GM19238 (cell line): Measurements from ENCODE around the gene DLEU7.
A peak's percentile ranks its signal among the peaks of the same experiment; 100 is the strongest.

Experiments used
- DNase-seq: peaks from one replicate; pipeline ENCODE4 v3.0.0; 2011; ENCODE audit warnings: low spot score; ENCODE audit not compliant: insufficient read length

The DLEU7 gene

GRCh38 chr13:50844084-50844875 lies 788 bp upstream of the DLEU7 start:
- DNase-seq = no peak

DNA sequence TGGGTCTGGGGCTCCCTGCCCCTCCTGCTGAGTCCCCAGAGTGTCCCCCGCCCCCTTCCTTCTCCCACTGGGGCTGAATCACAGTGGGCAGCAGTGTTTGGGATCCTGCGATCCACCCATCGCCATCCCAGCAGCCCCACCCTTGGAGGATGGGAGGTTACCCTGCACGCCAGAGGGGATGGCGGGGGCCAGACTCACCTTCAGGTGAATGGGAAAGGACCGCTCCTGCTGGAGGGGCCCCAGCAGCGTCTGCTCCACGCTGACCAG lies 569 bp downstream of the DLEU7 start:
- no peak for DNase-seq

DNA sequence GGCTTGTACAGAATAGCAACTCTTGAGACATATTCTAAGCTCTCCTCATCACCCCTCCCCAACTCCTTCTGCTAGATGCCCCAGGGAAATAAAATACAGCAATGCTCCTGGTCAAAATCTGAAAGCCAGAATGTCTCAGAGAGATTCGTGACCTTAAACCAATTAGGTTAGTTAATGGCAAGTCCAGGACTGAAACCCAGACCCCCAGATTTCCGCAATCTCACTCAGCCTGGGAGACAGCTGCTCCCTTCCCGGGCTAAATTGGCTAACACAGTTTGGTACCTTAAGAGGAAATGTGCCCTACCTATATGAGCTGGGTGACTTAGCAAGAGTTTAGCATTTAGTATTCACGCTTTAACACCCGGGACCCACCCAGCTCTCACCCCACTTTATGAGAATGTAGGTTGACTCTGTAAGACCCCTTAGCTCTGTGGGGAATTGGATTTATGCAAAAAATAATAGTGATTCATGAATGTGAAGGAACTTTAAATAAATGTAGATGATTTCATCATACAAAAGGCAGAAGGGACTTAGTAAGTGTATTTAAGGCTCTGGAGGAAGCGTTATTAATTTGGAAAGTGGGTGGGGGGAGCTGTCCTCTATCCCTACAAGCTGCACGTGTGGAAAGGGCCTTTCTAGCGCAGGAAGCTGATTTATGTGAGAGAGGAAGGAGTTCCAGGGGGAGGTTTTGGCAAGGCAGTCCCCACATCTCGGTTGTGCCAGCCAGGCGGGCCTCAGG lies 1.1 kb downstream of the DLEU7 start:
- DNase-seq = no peak

DNA sequence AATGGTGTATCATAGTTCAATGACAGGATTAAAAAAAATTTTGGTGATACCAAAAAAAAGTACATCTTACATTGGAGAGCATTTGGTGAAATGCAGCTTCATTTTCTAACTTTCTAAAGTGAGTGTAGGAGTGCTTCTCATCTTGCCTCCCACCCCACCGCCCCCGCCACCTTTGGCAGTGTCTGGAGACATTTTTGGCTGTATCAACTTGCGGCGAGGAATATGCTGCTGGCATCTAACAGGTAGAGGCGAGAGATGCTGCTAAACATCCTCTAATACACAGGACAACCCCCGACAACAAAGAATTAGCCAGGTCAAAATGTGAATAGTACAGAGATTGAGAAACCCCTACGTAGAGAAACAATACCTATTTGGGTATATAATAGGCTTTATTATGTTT lies 1.7 kb downstream of the DLEU7 start:
- DNase-seq = no peak

GRCh38 chr13:50840284-50840683 lies 3.2 kb downstream of the DLEU7 start:
- no peak for DNase-seq

DNA sequence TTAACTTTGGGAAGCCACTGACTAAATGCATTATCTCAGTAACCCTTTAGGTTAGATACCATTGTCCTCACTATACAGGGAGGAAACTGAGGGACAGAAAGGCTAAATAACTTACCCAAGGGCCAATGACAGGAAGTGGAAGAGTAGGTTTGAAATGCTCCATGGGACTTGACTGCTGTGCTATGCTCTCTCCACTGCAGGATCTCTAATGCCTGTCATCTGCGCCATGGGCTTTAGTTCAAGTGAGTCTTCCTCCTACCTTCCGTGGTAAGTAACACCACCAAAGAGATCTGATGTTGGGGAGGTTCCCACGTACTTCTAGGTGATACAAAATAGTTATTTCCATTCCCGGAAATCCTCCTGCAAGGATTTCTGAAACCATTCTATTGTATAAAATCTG lies 3.7 kb downstream of the DLEU7 start:
- no peak for DNase-seq

GRCh38 chr13:50838701-50839100 lies 4.8 kb downstream of the DLEU7 start:
- DNase-seq = no peak

- no peak for DNase-seq
Observed at GRCh38 chr13:50838031-50838430, 5.5 kb downstream of the DLEU7 start.

GRCh38 chr13:50831512-50831911 lies 12.0 kb downstream of the DLEU7 start:
- DNase-seq = no peak

DNA sequence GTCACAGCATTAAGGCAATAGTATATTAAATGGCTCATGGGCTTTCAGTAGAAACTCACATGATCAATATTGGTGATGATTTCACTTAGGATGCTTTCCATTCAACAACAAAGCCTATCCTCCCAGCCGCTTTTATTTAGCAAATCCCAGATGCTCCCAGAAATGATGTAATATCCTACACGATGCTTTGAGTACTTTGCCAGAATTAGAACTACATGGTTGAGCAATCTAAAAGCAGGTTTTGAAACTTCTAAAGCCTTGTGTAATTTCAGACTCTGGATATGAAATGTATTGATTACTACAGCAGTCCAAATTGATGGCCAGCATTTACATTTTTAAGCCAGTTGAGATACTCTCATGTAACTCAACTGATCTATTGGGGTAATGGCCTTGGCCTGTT lies 13.6 kb downstream of the DLEU7 start:
- DNase-seq = no peak

GRCh38 chr13:50829226-50829625 lies 14.3 kb downstream of the DLEU7 start:
- DNase-seq = no peak

DNA sequence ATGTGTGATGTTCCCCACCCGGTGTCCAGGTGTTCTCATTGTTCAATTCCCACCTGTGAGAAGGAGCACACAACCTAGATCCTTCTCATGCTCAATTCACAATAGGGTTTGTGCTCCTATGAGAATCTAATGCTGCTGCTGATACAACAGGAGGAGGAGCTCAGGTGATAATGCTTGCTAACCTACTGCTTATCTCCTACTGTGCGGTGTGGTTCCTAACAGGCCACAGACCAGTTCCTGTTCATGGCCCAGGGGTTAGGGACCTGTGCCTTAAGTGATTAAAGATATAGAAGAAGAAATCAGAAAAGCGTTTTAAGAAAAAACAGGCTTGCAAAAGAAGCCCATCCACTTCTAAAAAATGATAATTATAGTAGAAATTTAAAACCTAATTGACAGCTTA lies 17.5 kb downstream of the DLEU7 start:
- no peak for DNase-seq

- no peak for DNase-seq
Observed at GRCh38 chr13:50812242-50812641, 31.2 kb downstream of the DLEU7 start.

DNA sequence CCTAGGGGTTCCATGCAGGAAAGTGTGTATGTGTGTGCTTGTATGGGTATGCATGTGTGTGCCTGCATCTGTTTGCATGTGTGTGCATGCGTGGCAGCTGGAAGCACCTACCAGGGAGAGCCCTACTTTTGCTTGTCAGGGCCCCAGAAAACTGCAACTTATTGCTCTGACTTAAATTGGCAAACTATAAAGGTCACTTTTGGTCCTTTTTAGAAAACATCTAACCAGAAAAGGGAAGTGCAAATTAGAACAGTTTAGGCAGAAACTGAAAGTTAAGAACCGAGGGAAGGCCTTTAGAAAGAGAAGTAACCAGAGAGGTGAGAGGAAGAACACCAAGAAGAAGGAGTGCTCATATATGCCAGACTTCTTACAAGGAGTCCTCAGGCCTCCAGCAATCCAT lies 32.5 kb downstream of the DLEU7 start:
- peak; percentile 10 for DNase-seq

DNA sequence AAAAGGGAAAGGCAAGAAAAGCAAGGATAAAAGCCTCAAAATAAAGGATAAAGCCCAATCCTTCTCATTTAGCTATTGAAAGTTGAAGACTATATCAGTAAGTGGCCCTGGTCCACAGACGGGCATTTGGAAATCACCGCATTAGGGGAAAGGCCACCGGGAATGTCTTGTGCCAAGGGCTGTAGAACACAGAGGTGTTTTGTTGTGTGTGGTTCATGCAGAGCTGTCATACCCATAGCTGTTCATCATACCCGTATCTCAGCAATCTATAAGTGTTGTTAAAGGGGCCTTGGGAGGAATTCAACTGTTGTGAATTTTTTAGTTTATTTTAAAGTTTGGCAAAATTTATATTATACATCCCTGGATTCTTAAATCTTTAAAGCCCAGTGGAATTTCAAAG lies 33.0 kb downstream of the DLEU7 start:
- DNase-seq = no peak

DNA sequence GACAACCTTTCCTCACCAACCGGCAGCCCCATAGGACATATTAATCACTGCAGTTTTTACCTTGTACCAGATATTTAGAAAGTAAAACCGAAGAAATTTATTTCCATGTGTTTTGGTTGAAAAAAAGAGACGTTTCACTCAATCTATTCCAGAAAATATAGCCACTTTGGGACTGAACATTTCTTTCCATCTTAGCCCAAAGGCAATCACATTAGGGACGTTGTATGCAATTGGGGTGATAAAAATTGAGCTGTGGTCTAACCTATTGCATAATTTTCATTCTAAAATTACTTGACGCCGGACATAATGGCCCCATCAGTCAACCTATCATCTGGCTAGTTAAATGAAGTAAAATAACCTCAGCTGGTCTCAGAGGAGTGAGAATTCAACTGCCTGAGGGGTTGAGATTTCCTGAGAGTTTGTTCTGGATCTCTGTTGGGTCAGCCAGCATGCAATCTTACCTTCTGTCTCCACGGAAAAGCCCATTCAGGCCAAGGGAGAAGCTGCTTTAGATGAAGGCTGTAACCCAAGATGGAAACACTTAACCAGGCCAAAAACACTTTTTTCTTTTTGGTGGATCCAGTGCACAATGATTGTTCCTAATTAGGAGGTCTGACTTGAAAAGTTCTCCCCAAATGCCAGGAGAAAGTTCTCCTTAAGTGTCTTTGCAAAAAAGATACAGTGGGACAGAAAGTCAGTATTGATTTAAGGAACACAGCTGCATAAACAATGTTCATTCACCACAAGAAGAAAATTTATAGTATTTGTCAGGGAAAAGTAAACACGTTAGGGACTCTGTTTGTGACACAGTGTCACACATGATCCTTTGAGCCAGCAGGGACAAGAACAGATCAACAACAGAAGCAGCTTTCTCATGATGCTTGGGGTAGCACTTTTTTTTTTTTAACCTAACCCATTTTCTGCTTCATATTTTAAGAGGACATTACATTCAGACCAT lies 34.1 kb downstream of the DLEU7 start:
- DNase-seq = no peak

- DNase-seq = no peak
Observed at GRCh38 chr13:50805805-50806204, 37.7 kb downstream of the DLEU7 start.

DNA sequence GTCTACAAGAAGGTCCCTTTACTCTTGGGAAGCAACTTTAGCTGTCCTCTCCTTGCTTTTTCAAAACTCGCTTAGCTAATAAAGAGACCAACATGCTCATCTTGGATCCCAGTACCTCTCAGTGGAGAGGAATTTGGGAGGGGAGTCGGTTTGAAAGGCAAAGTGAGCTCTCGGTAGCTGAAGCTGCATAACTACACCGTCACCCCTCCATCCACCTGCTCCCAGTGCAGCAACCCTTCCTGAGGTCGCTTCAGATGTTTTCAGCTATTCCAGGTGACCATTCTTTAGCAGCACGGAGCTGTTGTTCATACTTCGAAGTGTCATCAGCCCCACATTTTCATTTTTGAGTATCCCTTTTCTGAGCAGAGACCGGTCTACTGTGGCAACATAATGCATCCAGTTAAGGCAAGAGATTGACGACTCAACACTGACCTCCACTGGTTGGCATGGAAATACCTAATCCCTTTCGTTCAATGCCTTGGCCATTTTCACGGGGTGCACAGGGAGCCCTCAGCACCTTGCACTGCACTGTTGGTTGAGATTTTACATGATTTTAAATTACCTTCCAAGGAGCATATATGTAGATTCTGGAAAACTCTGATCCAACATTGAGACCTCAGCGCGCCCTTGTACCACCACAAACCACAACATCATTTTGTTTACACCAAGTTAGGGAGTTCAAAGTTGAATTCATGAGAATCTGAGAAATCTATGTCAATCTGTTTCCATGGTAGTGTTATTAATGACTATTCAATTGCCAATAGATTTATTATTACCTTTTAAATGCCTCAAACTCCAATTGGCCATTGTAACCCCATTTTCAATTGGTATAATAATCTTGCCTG lies 42.2 kb downstream of the DLEU7 start:
- DNase-seq = peak; percentile 30

DNA sequence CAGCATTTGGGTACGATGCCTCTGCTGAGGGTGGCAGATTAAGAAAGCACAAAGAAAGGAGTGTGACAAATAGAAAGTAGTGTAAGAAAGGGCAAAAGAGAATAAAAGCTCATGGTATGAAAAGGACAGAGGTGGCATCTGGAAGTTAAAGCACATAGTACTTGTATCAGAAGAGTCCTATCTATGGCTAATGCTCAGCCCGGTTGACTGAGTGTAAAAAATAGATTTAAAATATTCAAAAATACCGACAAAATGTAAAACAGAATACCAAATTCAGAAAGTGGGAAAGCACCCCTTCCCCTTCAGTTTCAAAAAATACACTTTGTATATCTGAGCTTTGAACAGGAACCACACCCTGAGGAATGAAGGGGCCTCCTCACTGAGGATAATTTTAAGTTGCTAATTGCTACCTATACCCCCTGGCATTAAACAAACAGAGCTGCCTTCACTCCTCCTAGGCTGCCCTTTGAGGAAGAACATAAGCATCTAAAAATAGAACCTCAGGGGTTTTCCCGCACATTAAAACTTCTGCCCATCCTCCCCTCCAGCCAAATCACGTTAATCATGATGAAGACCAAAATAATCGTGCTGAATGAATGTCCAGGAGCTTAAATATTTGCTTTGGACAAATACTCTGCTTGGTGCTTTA lies 43.3 kb downstream of the DLEU7 start:
- DNase-seq = no peak

GRCh38 chr13:50798923-50799322 lies 44.6 kb downstream of the DLEU7 start:
- DNase-seq = no peak

GRCh38 chr13:50797091-50797490 lies 46.4 kb downstream of the DLEU7 start:
- no peak for DNase-seq
